ENCODE data around the gene GOLT1B.

DNA sequence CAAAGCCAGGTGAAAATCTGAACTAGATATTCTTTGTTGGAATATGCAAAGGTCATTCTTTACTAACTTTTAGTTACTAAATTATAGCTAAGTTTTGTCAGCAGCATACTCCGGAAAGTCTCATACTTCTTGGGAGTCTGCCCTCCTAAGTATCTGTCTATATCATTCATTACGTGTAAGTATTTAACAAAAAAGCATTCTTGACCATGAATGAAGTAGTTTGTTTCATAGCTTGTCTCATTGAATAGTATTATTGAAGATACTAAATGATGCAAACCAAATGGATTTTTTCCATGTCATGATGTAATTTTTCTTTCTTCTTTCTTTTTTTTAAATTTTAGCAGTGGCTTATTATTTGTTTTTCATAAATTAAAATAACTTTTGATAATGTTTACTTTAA, 14.7 kb downstream of the GOLT1B start:
- TF ChIP-seq CTCF (IDR thresholded peaks at IDR 0.05) (no peak), POLR2A (IDR thresholded peaks at IDR 0.05) (no peak), EP300 (IDR thresholded peaks at IDR 0.05) (no peak)
